Vagina (tissue), 2 donors: ENCODE results near the gene MSH6. TPM values are rescaled to one million over a fixed set of nuclear protein-coding genes. Genes with fewer than 3 reads are reported as not detected.

ENCODE experiments used
- DNase-seq, 2 donors: peaks; one replicate each; pipeline ENCODE4 v3.0.0-alpha.2; 2017; ENCODE audit errors: extremely low spot score in 2 of 2
- H3K27ac ChIP-seq: fragments of 200-600 bp; sonication (generic); one replicate; pipeline ENCODE4 v1.5.1; 2019
- H3K27me3 ChIP-seq: fragments of 200-600 bp; sonication (generic); one replicate; pipeline ENCODE4 v1.5.1; 2019
- H3K36me3 ChIP-seq, 2 donors: fragments of 200-600 bp; sonication (generic); one replicate each; pipeline ENCODE4 v1.5.1; 2017 to 2019
- H3K4me1 ChIP-seq: fragments of 200-600 bp; sonication (generic); one replicate; pipeline ENCODE4 v1.5.1; 2019
- H3K4me3 ChIP-seq, 2 donors: fragments of 200-600 bp; sonication (generic); 1 replicate in 1 of 2; 2 replicates in 1 of 2; pipeline ENCODE4 v1.5.1; 2016 to 2019
- H3K9me3 ChIP-seq: fragments of 200-600 bp; sonication (generic); one replicate; pipeline ENCODE4 v1.5.1; 2019
- POLR2A ChIP-seq, 2 donors: fragments of 450-650 bp; IDR thresholded peaks; one replicate each; pipeline ENCODE4 v1.6.1; 2017; ENCODE audit warnings: antibody characterized with exemption in 2 of 2, mild to moderate bottlenecking in 2 of 2, moderate library complexity in 2 of 2
- POLR2AphosphoS5 ChIP-seq, 2 donors: sonication (generic); formaldehyde crosslinking; IDR thresholded peaks; one replicate each; pipeline ENCODE4 v1.9.0; 2017; ENCODE audit warnings: antibody characterized with exemption in 2 of 2, mild to moderate bottlenecking in 2 of 2, low read depth in 1 of 2; ENCODE audit not compliant: insufficient read depth in 1 of 2
- intact Hi-C: fragments of 100-400 bp; cut with DNase I; formaldehyde crosslinking; loops from one replicate; pipeline ENCODE4 v1.15.1; 2023
- total RNA-seq: library from RNA; depleted of rRNA; stranded (reverse); fragments of >200 nt; gene quantifications from one replicate; pipeline ENCODE4 v1.2.3, GENCODE V29; 2016
- TF ChIP-seq, protein P1 (sequence below), 3 experiments: fragments of 450-650 bp in 2 of 3; fragments of 200-600 bp in 1 of 3; sonication (generic) in 1 of 3; IDR thresholded peaks; one replicate each; pipeline ENCODE4 v1.5.1; 2017 to 2019; ENCODE audit warnings: antibody characterized with exemption in 3 of 3, mild to moderate bottlenecking in 2 of 3, moderate library complexity in 2 of 3

The MSH6 gene
- total RNA-seq, 1 donor from 2014 or later: 38.8 TPM

DNA sequence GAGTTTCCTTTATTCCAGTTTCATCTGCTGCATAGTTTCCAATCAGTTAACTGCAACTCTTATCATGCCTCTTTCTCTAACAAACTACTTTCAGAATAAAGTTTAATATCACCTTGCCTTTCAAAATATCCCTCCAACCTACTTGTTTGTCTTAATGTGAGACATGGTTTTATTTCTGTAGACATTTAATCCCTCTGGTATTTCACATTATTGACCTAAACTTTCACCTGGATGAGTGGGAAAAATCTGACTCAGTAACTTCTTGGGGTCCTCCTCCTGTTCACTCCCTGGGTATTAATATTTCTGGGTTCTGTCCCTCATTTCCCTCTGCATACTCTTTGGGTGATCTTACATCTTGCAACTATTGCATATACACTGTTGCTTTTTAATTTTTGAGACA lies 27.9 kb downstream of the MSH6 start:
- H3K36me3 ChIP-seq: peaks cover 0 to 50% of the 10 kb centered on the region in 2 donors
- no peak overlapping the region for H3K27ac ChIP-seq
- TF ChIP-seq, protein P1, sequence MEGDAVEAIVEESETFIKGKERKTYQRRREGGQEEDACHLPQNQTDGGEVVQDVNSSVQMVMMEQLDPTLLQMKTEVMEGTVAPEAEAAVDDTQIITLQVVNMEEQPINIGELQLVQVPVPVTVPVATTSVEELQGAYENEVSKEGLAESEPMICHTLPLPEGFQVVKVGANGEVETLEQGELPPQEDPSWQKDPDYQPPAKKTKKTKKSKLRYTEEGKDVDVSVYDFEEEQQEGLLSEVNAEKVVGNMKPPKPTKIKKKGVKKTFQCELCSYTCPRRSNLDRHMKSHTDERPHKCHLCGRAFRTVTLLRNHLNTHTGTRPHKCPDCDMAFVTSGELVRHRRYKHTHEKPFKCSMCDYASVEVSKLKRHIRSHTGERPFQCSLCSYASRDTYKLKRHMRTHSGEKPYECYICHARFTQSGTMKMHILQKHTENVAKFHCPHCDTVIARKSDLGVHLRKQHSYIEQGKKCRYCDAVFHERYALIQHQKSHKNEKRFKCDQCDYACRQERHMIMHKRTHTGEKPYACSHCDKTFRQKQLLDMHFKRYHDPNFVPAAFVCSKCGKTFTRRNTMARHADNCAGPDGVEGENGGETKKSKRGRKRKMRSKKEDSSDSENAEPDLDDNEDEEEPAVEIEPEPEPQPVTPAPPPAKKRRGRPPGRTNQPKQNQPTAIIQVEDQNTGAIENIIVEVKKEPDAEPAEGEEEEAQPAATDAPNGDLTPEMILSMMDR (IDR thresholded peaks at IDR 0.05): no peak
- TF ChIP-seq POLR2A (IDR thresholded peaks at IDR 0.05) (no peak), POLR2AphosphoS5 (IDR thresholded peaks at IDR 0.05; ENCODE audit: insufficient read depth in 1 of 2, low read depth in 1 of 2) (no peak)
- DNase-seq: no peak
- H3K27me3 ChIP-seq: no peaks in the 10 kb centered on the region
- intact Hi-C loops: no loop called here
- H3K4me3 ChIP-seq: no peak overlapping the region
- H3K4me1 ChIP-seq: no peaks in the 10 kb centered on the region
- H3K9me3 ChIP-seq: no peaks in the 10 kb centered on the region

DNA sequence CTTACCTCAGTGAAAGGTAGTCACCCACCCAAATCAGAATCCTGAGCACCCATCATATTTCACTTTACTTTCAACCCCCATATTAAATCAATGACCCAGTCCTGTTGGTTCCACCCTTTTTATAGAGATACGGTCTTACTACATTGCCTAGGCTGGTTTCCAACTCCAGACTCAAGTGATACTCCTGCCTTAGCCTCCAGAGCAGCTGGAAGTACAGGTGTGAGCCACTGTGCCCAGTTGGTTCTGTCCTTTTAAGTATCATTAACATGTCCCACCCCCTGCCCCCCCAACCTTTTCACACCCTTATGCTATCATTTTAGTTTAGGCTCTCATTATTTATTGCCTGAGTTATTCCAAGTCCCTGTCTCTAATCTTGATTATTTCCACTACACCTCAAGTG lies 28.7 kb downstream of the MSH6 start:
- no peaks in the 10 kb centered on the region for H3K27me3 ChIP-seq
- no peak overlapping the region for H3K27ac ChIP-seq
- H3K4me1 ChIP-seq: no peaks in the 10 kb centered on the region
- H3K36me3 ChIP-seq: peaks cover 0 to 50% of the 10 kb centered on the region in 2 donors
- TF ChIP-seq, protein P1 (IDR thresholded peaks at IDR 0.05): no peak
- no peak for TF ChIP-seq POLR2A (IDR thresholded peaks at IDR 0.05)
- TF ChIP-seq POLR2AphosphoS5 (IDR thresholded peaks at IDR 0.05; ENCODE audit: insufficient read depth in 1 of 2, low read depth in 1 of 2): no peak
- H3K9me3 ChIP-seq: no peaks in the 10 kb centered on the region
- no peak for DNase-seq
- intact Hi-C loops: no loop called here
- H3K4me3 ChIP-seq: no peak overlapping the region

DNA sequence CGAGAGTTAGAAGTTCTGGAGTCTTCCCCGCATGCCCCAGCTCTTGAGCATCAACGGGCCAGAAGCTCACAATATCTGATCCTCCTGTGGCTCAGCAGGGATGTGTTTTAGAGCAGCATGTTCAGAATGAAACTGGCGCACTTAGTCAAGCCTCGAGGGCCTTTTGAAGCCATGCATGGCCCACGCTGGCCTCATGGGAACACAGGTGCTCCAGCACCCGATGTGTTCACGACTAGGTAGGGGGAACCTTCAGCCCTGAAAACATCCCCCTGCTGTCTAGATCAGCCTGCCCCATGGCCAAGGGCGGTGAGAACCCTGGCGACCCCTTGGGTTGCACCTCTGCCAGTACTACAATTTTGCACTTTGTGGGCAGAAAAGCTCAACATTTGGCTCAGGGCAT lies 32.8 kb downstream of the MSH6 start:
- Histone ChIP-seq H3K9me3 (no peaks in the 10 kb centered on the region), H3K27me3 (no peaks in the 10 kb centered on the region), H3K27ac (no peak overlapping the region), H3K4me3 (no peak overlapping the region), H3K4me1 (no peaks in the 10 kb centered on the region), H3K36me3 (peaks cover 0 to 58% of the 10 kb centered on the region in 2 donors)
- DNase-seq: no peak
- TF ChIP-seq POLR2AphosphoS5 (IDR thresholded peaks at IDR 0.05; ENCODE audit: insufficient read depth in 1 of 2, low read depth in 1 of 2): no peak
- TF ChIP-seq, protein P1 (IDR thresholded peaks at IDR 0.05): no peak
- intact Hi-C loops: no loop called here

DNA sequence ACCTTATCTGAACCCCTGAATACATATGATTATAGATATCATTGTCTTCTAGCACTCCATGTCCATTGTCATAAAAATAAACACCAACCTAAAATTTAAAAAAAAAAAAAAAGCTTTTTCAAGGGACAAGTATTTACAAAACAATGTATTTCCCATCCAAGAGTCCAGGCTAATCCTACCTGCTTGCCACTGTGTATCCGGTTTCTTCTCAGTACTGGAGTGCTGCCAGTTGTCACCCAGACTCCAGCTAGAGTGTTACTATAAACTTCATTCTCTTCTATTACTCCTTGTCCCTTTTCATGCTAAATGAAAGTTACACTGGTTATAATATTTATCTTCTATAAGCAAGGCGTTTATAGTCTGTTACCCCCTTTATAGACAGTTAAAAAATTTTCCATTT lies 35.8 kb downstream of the MSH6 start:
- no peaks in the 10 kb centered on the region for H3K9me3 ChIP-seq
- no peak for DNase-seq
- H3K27me3 ChIP-seq: no peaks in the 10 kb centered on the region
- H3K27ac ChIP-seq: no peak overlapping the region
- H3K36me3 ChIP-seq: peaks cover 0 to 78% of the 10 kb centered on the region in 2 donors
- intact Hi-C loops: no loop called here
- H3K4me3 ChIP-seq: no peak overlapping the region
- no peaks in the 10 kb centered on the region for H3K4me1 ChIP-seq
- TF ChIP-seq, protein P1 (IDR thresholded peaks at IDR 0.05): no peak
- TF ChIP-seq POLR2A (IDR thresholded peaks at IDR 0.05): no peak
- no peak for TF ChIP-seq POLR2AphosphoS5 (IDR thresholded peaks at IDR 0.05; ENCODE audit: insufficient read depth in 1 of 2, low read depth in 1 of 2)

DNA sequence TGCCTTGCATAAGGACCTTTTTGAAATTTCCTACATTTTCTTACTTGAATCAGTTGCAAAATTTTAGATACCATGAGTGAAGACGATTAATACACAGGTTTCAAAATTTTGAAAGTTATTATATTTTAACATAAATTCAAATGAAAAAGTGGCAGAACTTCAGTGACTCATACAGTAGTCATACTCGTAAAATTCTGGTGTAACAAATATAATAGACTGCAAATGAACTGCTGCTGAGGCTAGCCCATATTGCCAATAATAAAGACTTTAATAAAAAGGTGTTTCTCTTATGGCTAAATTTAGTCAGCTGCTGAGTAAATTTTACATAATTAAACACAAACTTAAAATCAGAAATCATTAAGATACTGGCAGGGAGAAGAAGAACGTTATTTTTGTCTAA lies 36.9 kb downstream of the MSH6 start:
- Histone ChIP-seq H3K27me3 (no peaks in the 10 kb centered on the region), H3K9me3 (no peaks in the 10 kb centered on the region), H3K4me1 (no peaks in the 10 kb centered on the region), H3K4me3 (no peak overlapping the region), H3K27ac (no peak overlapping the region), H3K36me3 (peaks cover 0 to 78% of the 10 kb centered on the region in 2 donors)
- DNase-seq: no peak
- intact Hi-C loops: loop anchor here (5.0 kb wide), 1 partner anchor 1648 kb away; no protein-coding TSS in a partner anchor
- TF ChIP-seq POLR2AphosphoS5 (IDR thresholded peaks at IDR 0.05; ENCODE audit: insufficient read depth in 1 of 2, low read depth in 1 of 2): no peak
- TF ChIP-seq POLR2A (IDR thresholded peaks at IDR 0.05): no peak
